HTERT RPE-1 (cell line): Measurements from ENCODE around the gene POU2F1.

Experiments
- in situ Hi-C: fragments of 300-500 bp; cut with MboI; formaldehyde crosslinking; loops from 4 replicates; pipeline ENCODE4 v1.14.3; 2020; ENCODE audit warnings: low sequenced_read_pairs

POU2F1 gene

GRCh38 chr1:167457936-167458584 is 237.4 kb downstream of the POU2F1 start:
- in situ Hi-C loops, result no loop called here

GRCh38 chr1:167460836-167461235 is 240.2 kb downstream of the POU2F1 start:
- in situ Hi-C loops, result no loop called here

GRCh38 chr1:167462341-167462740 is 241.7 kb downstream of the POU2F1 start:
- in situ Hi-C loops, result no loop called here

GRCh38 chr1:167463080-167463479 is 242.4 kb downstream of the POU2F1 start:
- in situ Hi-C loops, result no loop called here

GRCh38 chr1:167463875-167464575 is 243.3 kb downstream of the POU2F1 start:
- in situ Hi-C loops, result no loop called here

GRCh38 chr1:167465018-167465417 is 244.3 kb downstream of the POU2F1 start:
- in situ Hi-C loops, result no loop called here

GRCh38 chr1:167465743-167466142 is 245.1 kb downstream of the POU2F1 start:
- in situ Hi-C loops, result no loop called here

- in situ Hi-C loops, result no loop called here
Measured at GRCh38 chr1:167467126-167467710, 246.5 kb downstream of the POU2F1 start.

- in situ Hi-C loops, result no loop called here
Measured at GRCh38 chr1:167467752-167468151, 247.1 kb downstream of the POU2F1 start.

GRCh38 chr1:167469280-167469965 is 248.7 kb downstream of the POU2F1 start:
- in situ Hi-C loops, result no loop called here

GRCh38 chr1:167471568-167471967 is 250.9 kb downstream of the POU2F1 start:
- in situ Hi-C loops, result no loop called here

- in situ Hi-C loops, result no loop called here
Measured at GRCh38 chr1:167472752-167473521, 252.3 kb downstream of the POU2F1 start.

GRCh38 chr1:167473761-167474160 is 253.1 kb downstream of the POU2F1 start:
- in situ Hi-C loops, result no loop called here

GRCh38 chr1:167474191-167474641 is 253.5 kb downstream of the POU2F1 start:
- in situ Hi-C loops, result no loop called here

GRCh38 chr1:167476061-167476460 is 255.4 kb downstream of the POU2F1 start:
- in situ Hi-C loops, result no loop called here
